Measurements from ENCODE around the gene ZDHHC5. TPM values are rescaled to one million over a fixed set of nuclear protein-coding genes. Genes with fewer than 3 reads are reported as not detected.

The ZDHHC5 gene
- total and polyA plus RNA-seq, 4 donors: 28.7 to 63.2 (median 42.9) TPM

DNA sequence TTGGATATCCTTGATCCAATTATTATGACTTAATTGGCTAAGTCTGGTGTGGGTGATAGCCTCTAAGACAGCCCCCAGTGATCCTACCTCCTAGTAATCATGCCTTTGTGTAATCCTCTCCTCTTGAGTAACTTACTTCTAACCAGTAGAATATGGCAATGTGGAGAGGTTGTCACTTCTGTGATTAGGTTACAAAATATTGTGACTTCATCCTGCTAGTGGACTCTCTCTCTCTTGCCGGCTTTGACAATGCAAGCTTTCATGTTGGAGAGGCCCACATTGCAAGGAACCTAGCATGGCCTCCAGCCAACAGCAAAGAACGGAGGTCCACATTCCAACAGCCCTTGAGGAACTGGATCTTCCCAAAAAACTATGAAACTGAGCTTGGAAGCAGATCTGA, 37.7 kb upstream of the ZDHHC5 start:
- DNase-seq (peak in 2 of 3 donors; percentile 26 to 44), ATAC-seq (ENCODE audit: insufficient read depth, low FRiP score) (no peak)
- TF ChIP-seq, protein P1, sequence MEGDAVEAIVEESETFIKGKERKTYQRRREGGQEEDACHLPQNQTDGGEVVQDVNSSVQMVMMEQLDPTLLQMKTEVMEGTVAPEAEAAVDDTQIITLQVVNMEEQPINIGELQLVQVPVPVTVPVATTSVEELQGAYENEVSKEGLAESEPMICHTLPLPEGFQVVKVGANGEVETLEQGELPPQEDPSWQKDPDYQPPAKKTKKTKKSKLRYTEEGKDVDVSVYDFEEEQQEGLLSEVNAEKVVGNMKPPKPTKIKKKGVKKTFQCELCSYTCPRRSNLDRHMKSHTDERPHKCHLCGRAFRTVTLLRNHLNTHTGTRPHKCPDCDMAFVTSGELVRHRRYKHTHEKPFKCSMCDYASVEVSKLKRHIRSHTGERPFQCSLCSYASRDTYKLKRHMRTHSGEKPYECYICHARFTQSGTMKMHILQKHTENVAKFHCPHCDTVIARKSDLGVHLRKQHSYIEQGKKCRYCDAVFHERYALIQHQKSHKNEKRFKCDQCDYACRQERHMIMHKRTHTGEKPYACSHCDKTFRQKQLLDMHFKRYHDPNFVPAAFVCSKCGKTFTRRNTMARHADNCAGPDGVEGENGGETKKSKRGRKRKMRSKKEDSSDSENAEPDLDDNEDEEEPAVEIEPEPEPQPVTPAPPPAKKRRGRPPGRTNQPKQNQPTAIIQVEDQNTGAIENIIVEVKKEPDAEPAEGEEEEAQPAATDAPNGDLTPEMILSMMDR (IDR thresholded peaks at IDR 0.05; ENCODE audit: control extremely low read depth, extremely low read depth): no peak
- Histone ChIP-seq H3K36me3 (ENCODE audit: control insufficient read depth in 4 of 4, insufficient read depth in 4 of 4, low read length in 4 of 4) (peaks cover 0 to 1% (median 0%) of the 10 kb centered on the region in 4 donors), H3K27me3 (ENCODE audit: control insufficient read depth in 3 of 3, insufficient read depth in 3 of 3, low read length in 2 of 3) (no peaks in the 10 kb centered on the region), H3K9me3 (ENCODE audit: control insufficient read depth in 4 of 4, insufficient read depth in 3 of 4, low read length in 3 of 4) (peaks cover 0 to 2% (median 0%) of the 10 kb centered on the region in 4 donors), H3K27ac (ENCODE audit: low read depth in 1 of 2, low read length in 1 of 2) (no peak overlapping the region), H3K4me1 (ENCODE audit: control insufficient read depth in 5 of 5, insufficient read depth in 5 of 5, low read length in 5 of 5) (peaks cover 0 to 3% (median 0%) of the 10 kb centered on the region in 5 donors), H3K4me3 (no peak overlapping the region), H3K9ac (ENCODE audit: insufficient read depth in 1 of 2, low read length in 2 of 2) (no peak overlapping the region)
- 50 to 55% methylated on average over 2 of the region's 2 CpGs for WGBS, 2 donors

DNA sequence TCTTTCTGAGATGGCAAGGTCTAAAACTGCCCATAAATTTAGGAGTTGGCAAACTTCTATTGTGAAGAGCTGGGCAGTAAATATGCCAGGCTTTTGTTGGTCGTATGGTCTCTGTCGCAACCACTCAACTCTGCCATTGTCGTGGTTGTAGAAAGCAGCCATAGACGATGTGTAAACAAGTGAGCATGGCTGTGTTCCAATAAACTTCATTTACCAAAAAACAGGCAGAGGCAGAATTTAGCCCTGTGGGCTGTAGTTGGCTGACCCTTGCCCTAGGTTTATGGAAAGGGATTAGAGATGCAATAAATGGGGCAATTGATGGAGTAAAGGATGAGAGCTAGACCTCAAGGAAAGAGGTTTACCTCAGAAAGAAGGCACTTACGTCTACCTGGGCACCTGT, 35.8 kb upstream of the ZDHHC5 start:
- H3K27ac ChIP-seq (ENCODE audit: low read depth in 1 of 2, low read length in 1 of 2): no peak overlapping the region
- no peak overlapping the region for H3K9ac ChIP-seq (ENCODE audit: insufficient read depth in 1 of 2, low read length in 2 of 2)
- TF ChIP-seq, protein P1 (IDR thresholded peaks at IDR 0.05; ENCODE audit: control extremely low read depth, extremely low read depth): no peak
- ATAC-seq (ENCODE audit: insufficient read depth, low FRiP score) (no peak), DNase-seq (peak in 1 of 3 donors; percentile 20)
- H3K9me3 ChIP-seq (ENCODE audit: control insufficient read depth in 4 of 4, insufficient read depth in 3 of 4, low read length in 3 of 4): peaks cover 0 to 2% (median 0%) of the 10 kb centered on the region in 4 donors
- no peaks in the 10 kb centered on the region for H3K27me3 ChIP-seq (ENCODE audit: control insufficient read depth in 3 of 3, insufficient read depth in 3 of 3, low read length in 2 of 3)
- WGBS, 2 donors: 51 to 53% methylated on average over 5 of the region's 5 CpGs
- peaks cover 0 to 1% (median 0%) of the 10 kb centered on the region in 4 donors for H3K36me3 ChIP-seq (ENCODE audit: control insufficient read depth in 4 of 4, insufficient read depth in 4 of 4, low read length in 4 of 4)
- no peak overlapping the region for H3K4me3 ChIP-seq
- peaks cover 0 to 3% (median 0%) of the 10 kb centered on the region in 5 donors for H3K4me1 ChIP-seq (ENCODE audit: control insufficient read depth in 5 of 5, insufficient read depth in 5 of 5, low read length in 5 of 5)

DNA sequence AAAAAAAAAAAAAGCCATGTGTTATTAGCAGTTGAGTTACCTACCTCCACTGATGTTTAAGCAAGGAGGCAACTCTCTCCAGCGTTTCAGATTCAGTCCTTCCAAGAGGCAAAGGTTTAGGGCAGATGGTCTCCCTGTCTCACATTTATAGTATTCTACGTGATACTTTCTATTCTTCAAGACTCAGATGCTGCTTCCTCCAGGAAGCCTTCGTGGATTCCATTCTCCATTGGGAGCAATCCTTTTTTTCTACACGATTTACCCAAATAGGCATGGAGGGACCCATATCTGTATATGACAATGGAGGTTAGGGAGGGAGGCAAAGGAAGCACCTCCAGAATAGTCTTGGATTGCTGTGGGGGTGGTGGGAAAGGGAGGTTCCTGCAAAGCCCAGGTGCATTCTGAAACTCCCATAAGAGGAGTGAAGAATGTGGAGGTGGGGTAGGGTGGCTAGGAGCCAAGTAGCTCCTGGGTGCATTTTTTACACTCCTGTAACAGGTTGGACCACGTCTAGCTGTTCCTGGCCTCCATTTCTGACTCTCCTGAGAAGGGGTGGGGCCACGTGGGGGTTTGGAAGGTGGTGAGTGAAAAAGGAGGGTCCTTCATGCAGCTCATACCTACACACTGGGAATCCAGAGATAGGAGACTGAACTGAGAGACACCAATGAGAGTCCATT, 34.4 kb upstream of the ZDHHC5 start:
- TF ChIP-seq, protein P1 (IDR thresholded peaks at IDR 0.05; ENCODE audit: control extremely low read depth, extremely low read depth): no peak
- Histone ChIP-seq H3K9ac (ENCODE audit: insufficient read depth in 1 of 2, low read length in 2 of 2) (no peak overlapping the region), H3K36me3 (ENCODE audit: control insufficient read depth in 4 of 4, insufficient read depth in 4 of 4, low read length in 4 of 4) (peaks cover 0 to 2% (median under 1%) of the 10 kb centered on the region in 4 donors), H3K4me1 (ENCODE audit: control insufficient read depth in 5 of 5, insufficient read depth in 5 of 5, low read length in 5 of 5) (peaks cover 0 to 10% (median 2%) of the 10 kb centered on the region in 5 donors), H3K27me3 (ENCODE audit: control insufficient read depth in 3 of 3, insufficient read depth in 3 of 3, low read length in 2 of 3) (no peaks in the 10 kb centered on the region), H3K27ac (ENCODE audit: low read depth in 1 of 2, low read length in 1 of 2) (no peak overlapping the region), H3K9me3 (ENCODE audit: control insufficient read depth in 4 of 4, insufficient read depth in 3 of 4, low read length in 3 of 4) (peaks cover 0 to 2% (median 0%) of the 10 kb centered on the region in 4 donors), H3K4me3 (no peak overlapping the region)
- DNase-seq (peak; percentile 48 to 76 (median 63)), ATAC-seq (ENCODE audit: insufficient read depth, low FRiP score) (no peak)
- WGBS, 2 donors: 80 to 89% methylated on average over 6 of the region's 6 CpGs
